Measurements from ENCODE around the gene ITPR1.

The ITPR1 gene

GRCh38 chr3:4675704-4676103, 182.6 kb downstream of the ITPR1 start:
- TF ChIP-seq ZNF274 (IDR thresholded peaks at IDR 0.05; ENCODE audit: low read depth, low read length): no peak
- no peak overlapping the region for H3K4me3 ChIP-seq (ENCODE audit: low read length)

GRCh38 chr3:4678320-4678719, 185.2 kb downstream of the ITPR1 start:
- no peak for TF ChIP-seq ZNF274 (IDR thresholded peaks at IDR 0.05; ENCODE audit: low read depth, low read length)
- no peak overlapping the region for H3K4me3 ChIP-seq (ENCODE audit: low read length)

- no peak overlapping the region for H3K4me3 ChIP-seq (ENCODE audit: low read length)
- no peak for TF ChIP-seq ZNF274 (IDR thresholded peaks at IDR 0.05; ENCODE audit: low read depth, low read length)
Observed at GRCh38 chr3:4680227-4680691, 187.1 kb downstream of the ITPR1 start.

- TF ChIP-seq ZNF274 (IDR thresholded peaks at IDR 0.05; ENCODE audit: low read depth, low read length): no peak
- no peak overlapping the region for H3K4me3 ChIP-seq (ENCODE audit: low read length)
Observed at GRCh38 chr3:4680871-4681300, 187.7 kb downstream of the ITPR1 start.

- H3K4me3 ChIP-seq (ENCODE audit: low read length): no peak overlapping the region
- no peak for TF ChIP-seq ZNF274 (IDR thresholded peaks at IDR 0.05; ENCODE audit: low read depth, low read length)
Observed at GRCh38 chr3:4681301-4681700, 188.2 kb downstream of the ITPR1 start.

- H3K4me3 ChIP-seq (ENCODE audit: low read length): no peak overlapping the region
- TF ChIP-seq ZNF274 (IDR thresholded peaks at IDR 0.05; ENCODE audit: low read depth, low read length): no peak
Observed at GRCh38 chr3:4684117-4684516, 191.0 kb downstream of the ITPR1 start.

- H3K4me3 ChIP-seq (ENCODE audit: low read length): no peak overlapping the region
- no peak for TF ChIP-seq ZNF274 (IDR thresholded peaks at IDR 0.05; ENCODE audit: low read depth, low read length)
Observed at GRCh38 chr3:4684976-4685375, 191.8 kb downstream of the ITPR1 start.

GRCh38 chr3:4685673-4686345, 192.7 kb downstream of the ITPR1 start:
- H3K4me3 ChIP-seq (ENCODE audit: low read length): no peak overlapping the region
- TF ChIP-seq ZNF274 (IDR thresholded peaks at IDR 0.05; ENCODE audit: low read depth, low read length): no peak

GRCh38 chr3:4686619-4687018, 193.5 kb downstream of the ITPR1 start:
- TF ChIP-seq ZNF274 (IDR thresholded peaks at IDR 0.05; ENCODE audit: low read depth, low read length): no peak
- no peak overlapping the region for H3K4me3 ChIP-seq (ENCODE audit: low read length)

GRCh38 chr3:4687167-4687566, 194.0 kb downstream of the ITPR1 start:
- no peak for TF ChIP-seq ZNF274 (IDR thresholded peaks at IDR 0.05; ENCODE audit: low read depth, low read length)
- no peak overlapping the region for H3K4me3 ChIP-seq (ENCODE audit: low read length)

- TF ChIP-seq ZNF274 (IDR thresholded peaks at IDR 0.05; ENCODE audit: low read depth, low read length): no peak
- no peak overlapping the region for H3K4me3 ChIP-seq (ENCODE audit: low read length)
Observed at GRCh38 chr3:4687596-4687995, 194.4 kb downstream of the ITPR1 start.

- no peak for TF ChIP-seq ZNF274 (IDR thresholded peaks at IDR 0.05; ENCODE audit: low read depth, low read length)
Observed at GRCh38 chr3:4688411-4688810, 195.3 kb downstream of the ITPR1 start.

GRCh38 chr3:4689021-4689420, 195.9 kb downstream of the ITPR1 start:
- H3K4me3 ChIP-seq (ENCODE audit: low read length): no peak overlapping the region
- TF ChIP-seq ZNF274 (IDR thresholded peaks at IDR 0.05; ENCODE audit: low read depth, low read length): no peak

More at GRCh38 chr3:4688411-4688810, 195.3 kb downstream of the ITPR1 start:
- H3K4me3 ChIP-seq (ENCODE audit: low read length): no peak overlapping the region

GRCh38 chr3:4690277-4690676, 197.1 kb downstream of the ITPR1 start:
- no peak for TF ChIP-seq ZNF274 (IDR thresholded peaks at IDR 0.05; ENCODE audit: low read depth, low read length)
- H3K4me3 ChIP-seq (ENCODE audit: low read length): no peak overlapping the region

GRCh38 chr3:4693620-4694019, 200.5 kb downstream of the ITPR1 start:
- no peak overlapping the region for H3K4me3 ChIP-seq (ENCODE audit: low read length)
- TF ChIP-seq ZNF274 (IDR thresholded peaks at IDR 0.05; ENCODE audit: low read depth, low read length): no peak

GRCh38 chr3:4695846-4696245, 202.7 kb downstream of the ITPR1 start:
- no peak for TF ChIP-seq ZNF274 (IDR thresholded peaks at IDR 0.05; ENCODE audit: low read depth, low read length)
- no peak overlapping the region for H3K4me3 ChIP-seq (ENCODE audit: low read length)
